Measurements from ENCODE around the gene NFATC1.
A peak's percentile ranks its signal among the peaks of the same experiment; 100 is the strongest.

NFATC1 gene

GRCh38 chr18:79389689-79390088, 6.0 kb upstream of the NFATC1 start:
- no peak for DNase-seq (ENCODE audit: low read depth)

- DNase-seq (ENCODE audit: low read depth) = no peak
Measured at GRCh38 chr18:79392226-79392625, 3.5 kb upstream of the NFATC1 start.

GRCh38 chr18:79393181-79393634, 2.5 kb upstream of the NFATC1 start:
- DNase-seq (ENCODE audit: low read depth) = no peak

GRCh38 chr18:79393635-79394533, 1.8 kb upstream of the NFATC1 start:
- DNase-seq (ENCODE audit: low read depth) = no peak

GRCh38 chr18:79394534-79395307, 1.0 kb upstream of the NFATC1 start:
- DNase-seq (ENCODE audit: low read depth) = peak; percentile 42

GRCh38 chr18:79395308-79395640, 456 bp upstream of the NFATC1 start:
- no peak for DNase-seq (ENCODE audit: low read depth)

GRCh38 chr18:79396431-79397246, 909 bp downstream of the NFATC1 start:
- DNase-seq (ENCODE audit: low read depth) = no peak

- DNase-seq (ENCODE audit: low read depth) = no peak
Measured at GRCh38 chr18:79397247-79397829, 1.6 kb downstream of the NFATC1 start.

- DNase-seq (ENCODE audit: low read depth) = no peak
Measured at GRCh38 chr18:79397830-79398761, 2.4 kb downstream of the NFATC1 start.

- no peak for DNase-seq (ENCODE audit: low read depth)
Measured at GRCh38 chr18:79399275-79400081, 3.7 kb downstream of the NFATC1 start.

- peak; percentile 58 for DNase-seq (ENCODE audit: low read depth)
Measured at GRCh38 chr18:79400091-79400590, 4.4 kb downstream of the NFATC1 start.

- DNase-seq (ENCODE audit: low read depth) = no peak
Measured at GRCh38 chr18:79400591-79401381, 5.1 kb downstream of the NFATC1 start.

GRCh38 chr18:79401494-79402208, 5.9 kb downstream of the NFATC1 start:
- no peak for DNase-seq (ENCODE audit: low read depth)

- DNase-seq (ENCODE audit: low read depth) = no peak
Measured at GRCh38 chr18:79402209-79402576, 6.5 kb downstream of the NFATC1 start.

- no peak for DNase-seq (ENCODE audit: low read depth)
Measured at GRCh38 chr18:79402977-79403722, 7.4 kb downstream of the NFATC1 start.

GRCh38 chr18:79403723-79404566, 8.2 kb downstream of the NFATC1 start:
- no peak for DNase-seq (ENCODE audit: low read depth)

- no peak for DNase-seq (ENCODE audit: low read depth)
Measured at GRCh38 chr18:79404567-79404910, 8.8 kb downstream of the NFATC1 start.

All from stimulated activated CD8-positive, alpha-beta memory T cell treated with anti-CD3 and anti-CD28 coated beads, Interleukin-7, amount 100 ng/mL, for 24 hours (primary cell).